IPS-11a (cell line): ENCODE measurements around the gene SOD1.
"Not testable (repeated sequence)": the region's sequence is repeated elsewhere in the genome, so short reads cannot be mapped to it uniquely, and the experiment has no call there.

Experiments
- H3K4me3 ChIP-seq: one replicate; pipeline ENCODE4 v1.5.1; 2013; ENCODE audit warnings: low read depth, low read length, control low read depth

The SOD1 gene

DNA sequence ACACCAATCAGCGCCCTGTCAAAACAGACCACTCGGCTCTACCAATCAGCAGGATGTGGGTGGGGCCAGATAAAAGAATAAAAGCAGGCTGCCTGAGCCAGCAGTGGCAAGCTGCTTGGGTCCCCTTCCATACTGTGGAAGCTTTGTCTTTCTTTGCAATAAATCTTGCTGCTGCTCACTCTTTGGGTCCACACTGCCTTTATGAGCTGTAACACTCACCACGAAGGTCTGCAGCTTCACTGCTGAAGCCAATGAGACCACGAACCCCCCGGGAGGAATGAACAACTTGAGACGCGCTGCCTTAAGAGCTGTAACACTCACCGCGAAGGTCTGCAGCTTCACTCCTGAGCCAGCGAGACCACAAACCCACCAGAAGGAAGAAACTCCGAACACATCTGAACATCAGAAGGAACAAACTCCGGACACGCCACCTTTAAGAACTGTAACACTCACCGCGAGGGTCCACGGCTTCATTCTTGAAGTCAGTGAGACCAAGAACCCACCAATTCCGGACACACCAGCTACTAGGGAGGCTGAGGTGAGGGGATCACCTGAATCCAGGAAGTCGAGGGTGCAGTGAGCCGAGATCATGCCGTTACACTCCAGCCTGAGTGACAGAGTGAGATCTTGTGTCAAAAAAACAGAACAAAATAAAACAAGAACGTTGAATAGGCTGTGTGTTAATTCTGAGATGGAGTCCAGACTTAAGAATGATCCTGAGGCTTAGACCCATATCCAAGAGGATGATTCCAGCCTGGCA, 4.5 kb upstream of the SOD1 start:
- H3K4me3 ChIP-seq: not testable (repeated sequence)

DNA sequence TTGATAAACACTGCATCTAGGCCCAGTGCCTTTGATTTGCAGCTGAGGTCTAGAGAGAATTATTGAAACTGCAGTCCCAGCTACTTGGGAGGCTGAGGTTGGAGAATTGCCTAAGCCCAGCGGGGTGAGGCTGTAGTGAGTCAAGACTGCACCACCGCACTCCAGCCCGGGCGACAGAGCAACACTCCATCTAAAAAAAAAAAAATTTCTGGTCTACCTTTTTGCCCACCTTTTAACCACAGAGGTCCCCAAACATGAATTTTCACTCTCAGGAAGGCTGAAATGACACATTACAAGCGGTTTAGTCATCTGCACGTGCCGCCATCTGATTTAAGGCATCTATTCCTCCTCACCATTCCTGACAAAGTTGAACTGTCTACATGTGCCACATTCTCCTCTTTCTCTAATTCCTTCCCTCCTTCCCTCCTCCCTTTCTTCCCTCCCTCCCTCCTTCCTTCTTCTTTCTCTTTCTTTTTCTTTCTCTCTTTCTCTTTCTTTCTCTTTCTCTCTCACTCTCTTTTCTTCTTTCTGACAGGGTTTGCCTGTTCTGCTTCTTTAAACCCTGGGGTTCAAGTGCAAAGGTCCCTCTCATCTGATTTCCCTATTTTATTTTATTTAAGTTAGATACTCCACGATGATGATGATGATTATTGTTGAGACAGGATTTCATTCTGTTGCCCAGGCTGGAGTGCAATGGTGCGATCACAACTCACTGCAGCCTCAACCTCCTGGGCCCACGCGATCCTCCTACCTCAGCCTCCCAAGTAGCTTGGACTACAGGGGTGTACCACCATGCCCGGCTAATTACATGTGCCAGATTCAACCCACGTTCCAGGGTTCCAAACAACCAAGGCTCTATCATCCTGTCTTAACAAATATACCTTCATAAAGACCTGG, 3.0 kb upstream of the SOD1 start:
- no peak overlapping the region for H3K4me3 ChIP-seq

DNA sequence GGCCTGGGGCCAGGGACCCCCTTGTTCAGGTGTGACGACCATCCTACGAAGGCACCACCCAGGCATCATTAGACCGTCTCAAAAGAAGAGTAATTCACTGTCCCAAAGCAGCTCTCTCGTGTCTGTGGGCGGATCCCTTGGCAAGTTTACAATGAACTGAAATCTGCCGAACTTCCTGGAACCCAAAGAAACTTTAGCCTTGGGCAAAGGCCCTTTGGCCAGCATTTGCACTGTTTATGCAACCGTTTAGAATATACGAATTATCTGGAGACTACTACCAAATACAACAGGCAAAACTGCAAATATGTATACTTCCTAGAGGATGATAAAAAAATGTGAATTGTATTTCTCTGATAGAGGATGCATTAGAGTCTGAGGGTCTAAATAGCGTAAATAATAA, 1.4 kb upstream of the SOD1 start:
- H3K4me3 ChIP-seq: no peak overlapping the region

DNA sequence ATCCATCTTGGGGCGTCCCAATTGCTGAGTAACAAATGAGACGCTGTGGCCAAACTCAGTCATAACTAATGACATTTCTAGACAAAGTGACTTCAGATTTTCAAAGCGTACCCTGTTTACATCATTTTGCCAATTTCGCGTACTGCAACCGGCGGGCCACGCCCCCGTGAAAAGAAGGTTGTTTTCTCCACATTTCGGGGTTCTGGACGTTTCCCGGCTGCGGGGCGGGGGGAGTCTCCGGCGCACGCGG, 282 bp upstream of the SOD1 start:
- H3K4me3 ChIP-seq: peak overlapping the region; percentile 51

DNA sequence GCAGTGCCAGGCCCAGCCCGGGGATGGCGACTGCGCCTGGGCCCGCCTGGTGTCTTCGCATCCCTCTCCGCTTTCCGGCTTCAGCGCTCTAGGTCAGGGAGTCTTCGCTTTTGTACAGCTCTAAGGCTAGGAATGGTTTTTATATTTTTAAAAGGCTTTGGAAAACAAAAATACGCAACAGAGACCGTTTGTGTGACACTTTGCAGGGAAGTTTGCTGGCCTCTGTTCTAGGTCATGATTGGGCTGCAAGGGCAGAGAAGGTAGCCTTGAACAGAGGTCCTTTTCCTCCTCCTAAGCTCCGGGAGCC, 719 bp downstream of the SOD1 start:
- H3K4me3 ChIP-seq: peak overlapping the region; percentile 87

DNA sequence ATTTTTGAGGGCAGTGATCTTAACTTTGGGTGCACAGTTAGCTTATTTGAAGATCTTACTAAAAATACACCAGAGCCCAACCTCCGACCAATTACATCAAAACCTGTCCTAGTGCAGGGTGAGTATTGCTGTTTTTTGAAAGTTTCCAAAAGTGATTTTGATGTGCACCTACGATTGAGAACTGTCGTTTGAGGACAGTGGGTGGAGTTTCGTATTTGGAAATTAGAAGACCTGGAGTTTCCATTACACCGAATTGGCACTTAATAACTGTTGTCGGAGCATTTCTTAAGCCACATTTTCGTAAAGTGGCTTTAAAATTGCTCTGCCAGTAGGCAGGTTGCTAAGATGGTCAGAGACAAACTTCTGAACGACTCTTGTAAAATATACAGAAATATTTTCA, 1.1 kb downstream of the SOD1 start:
- H3K4me3 ChIP-seq: peak overlapping the region; percentile 87

DNA sequence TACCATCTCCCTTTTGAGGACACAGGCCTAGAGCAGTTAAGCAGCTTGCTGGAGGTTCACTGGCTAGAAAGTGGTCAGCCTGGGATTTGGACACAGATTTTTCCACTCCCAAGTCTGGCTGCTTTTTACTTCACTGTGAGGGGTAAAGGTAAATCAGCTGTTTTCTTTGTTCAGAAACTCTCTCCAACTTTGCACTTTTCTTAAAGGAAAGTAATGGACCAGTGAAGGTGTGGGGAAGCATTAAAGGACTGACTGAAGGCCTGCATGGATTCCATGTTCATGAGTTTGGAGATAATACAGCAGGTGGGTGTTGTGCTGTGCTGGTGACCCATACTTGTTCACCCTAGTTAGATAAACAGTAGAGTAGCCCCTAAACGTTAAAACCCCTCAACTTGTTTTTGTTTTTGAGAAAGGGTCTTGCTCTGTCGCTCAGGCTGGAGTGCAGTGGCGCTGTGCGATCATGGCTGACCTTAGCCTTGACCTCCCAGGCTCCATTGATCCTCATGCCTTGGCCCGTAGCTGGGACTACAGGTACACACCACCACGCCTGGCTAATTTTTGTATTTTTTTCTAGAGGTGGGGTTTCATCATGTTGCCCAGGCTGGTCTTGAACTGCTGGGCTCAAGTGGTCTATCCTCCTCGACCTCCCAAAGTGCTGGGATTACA, 4.2 kb downstream of the SOD1 start:
- no peak overlapping the region for H3K4me3 ChIP-seq

DNA sequence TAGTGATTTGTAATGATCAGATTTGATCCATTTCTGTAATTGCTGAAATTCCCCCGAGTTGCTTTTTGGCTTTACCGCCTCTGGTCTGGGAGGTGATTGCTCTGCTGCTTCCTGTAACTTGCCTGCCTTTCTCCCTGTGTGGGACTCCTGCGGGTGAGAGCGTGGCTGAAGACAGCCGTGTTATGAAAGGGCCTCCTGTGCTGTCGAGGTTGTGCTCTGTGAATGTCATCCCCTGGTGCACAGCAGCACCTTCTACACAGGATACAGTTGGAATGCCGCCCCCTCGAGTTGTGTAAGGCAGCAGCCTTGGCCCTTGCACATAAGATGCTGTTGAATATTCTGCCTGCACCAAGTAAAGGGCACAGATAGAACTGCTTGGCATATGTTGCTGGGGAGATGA, 5.9 kb downstream of the SOD1 start:
- no peak overlapping the region for H3K4me3 ChIP-seq

DNA sequence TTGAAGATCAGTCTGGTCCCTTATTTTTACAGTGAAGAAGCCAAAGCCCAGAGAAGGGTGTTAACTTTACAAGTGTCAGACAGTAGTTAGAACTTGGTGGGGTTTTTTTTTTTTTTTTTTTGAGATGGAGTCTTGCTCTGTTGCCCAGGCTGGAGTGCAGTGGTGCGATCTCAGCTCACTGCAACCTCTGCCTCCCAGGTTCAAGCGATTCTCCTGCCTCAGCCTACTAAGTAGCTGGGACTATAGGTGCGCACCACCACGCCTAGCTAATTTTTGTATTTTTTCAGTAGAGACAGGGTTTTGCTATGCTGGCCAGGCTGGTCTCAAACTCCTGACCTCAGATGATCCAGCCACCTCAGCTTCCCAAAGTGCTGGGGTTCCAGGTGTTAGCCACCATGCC, 6.4 kb downstream of the SOD1 start:
- not testable (repeated sequence) for H3K4me3 ChIP-seq

DNA sequence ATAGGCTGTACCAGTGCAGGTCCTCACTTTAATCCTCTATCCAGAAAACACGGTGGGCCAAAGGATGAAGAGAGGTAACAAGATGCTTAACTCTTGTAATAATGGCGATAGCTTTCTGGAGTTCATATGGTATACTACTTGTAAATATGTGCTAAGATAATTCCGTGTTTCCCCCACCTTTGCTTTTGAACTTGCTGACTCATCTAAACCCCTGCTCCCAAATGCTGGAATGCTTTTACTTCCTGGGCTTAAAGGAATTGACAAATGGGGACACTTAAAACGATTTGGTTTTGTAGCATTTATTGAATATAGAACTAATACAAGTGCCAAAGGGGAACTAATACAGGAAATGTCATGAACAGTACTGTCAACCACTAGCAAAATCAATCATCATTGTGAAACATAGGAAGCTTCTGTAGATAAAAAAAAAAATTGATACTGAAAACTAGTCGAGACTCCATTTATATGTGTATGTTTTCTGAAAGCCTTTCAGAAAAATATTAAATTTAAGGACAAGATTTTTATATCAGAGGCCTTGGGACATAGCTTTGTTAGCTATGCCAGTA, 7.0 kb downstream of the SOD1 start:
- H3K4me3 ChIP-seq: no peak overlapping the region

DNA sequence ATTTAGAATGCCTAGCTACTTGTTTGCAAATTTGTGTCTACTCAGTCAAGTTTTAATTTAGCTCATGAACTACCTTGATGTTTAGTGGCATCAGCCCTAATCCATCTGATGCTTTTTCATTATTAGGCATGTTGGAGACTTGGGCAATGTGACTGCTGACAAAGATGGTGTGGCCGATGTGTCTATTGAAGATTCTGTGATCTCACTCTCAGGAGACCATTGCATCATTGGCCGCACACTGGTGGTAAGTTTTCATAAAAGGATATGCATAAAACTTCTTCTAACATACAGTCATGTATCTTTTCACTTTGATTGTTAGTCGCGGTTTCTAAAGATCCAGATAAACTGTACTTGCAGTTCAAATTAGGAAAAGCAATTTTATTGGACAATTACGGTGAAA, 7.6 kb downstream of the SOD1 start:
- H3K4me3 ChIP-seq: no peak overlapping the region

DNA sequence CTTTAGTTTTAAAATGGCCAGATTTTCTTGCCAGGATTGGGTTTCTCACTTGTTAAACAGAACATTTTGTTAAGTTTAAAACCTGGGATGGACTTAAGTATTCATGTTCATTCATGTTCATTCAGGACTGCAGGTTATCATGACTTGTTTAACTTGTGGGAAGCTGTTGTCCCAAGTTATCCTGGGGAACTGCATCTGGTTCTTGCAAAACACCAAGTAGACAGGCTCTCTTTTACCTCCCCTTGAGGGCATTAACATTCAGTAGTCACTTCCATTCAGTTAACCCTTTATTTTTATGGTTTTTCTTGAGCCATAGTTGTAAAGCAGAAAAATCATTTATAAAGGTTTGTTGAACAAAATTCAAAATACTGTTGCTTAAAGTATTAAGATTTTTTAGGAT, 8.1 kb downstream of the SOD1 start:
- no peak overlapping the region for H3K4me3 ChIP-seq

DNA sequence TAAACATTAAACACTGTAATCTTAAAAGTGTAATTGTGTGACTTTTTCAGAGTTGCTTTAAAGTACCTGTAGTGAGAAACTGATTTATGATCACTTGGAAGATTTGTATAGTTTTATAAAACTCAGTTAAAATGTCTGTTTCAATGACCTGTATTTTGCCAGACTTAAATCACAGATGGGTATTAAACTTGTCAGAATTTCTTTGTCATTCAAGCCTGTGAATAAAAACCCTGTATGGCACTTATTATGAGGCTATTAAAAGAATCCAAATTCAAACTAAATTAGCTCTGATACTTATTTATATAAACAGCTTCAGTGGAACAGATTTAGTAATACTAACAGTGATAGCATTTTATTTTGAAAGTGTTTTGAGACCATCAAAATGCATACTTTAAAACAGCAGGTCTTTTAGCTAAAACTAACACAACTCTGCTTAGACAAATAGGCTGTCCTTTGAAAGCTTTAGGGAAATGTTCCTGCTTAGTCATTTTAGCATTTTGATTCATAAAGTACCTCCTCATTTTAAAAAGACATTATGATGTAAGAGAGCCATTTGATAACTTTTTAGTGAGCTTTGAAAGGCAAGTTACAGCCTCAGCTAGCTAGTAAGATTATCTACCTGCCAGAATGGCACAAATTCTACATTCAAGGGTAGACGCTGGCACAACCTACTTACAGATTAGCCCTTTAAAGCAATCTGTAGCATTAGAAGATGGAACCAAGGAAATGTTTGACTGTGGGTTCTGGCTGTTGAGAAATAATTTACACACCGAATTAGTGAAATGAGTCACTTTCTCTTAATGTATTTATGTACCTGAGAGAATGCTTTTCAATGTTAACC, 9.4 kb downstream of the SOD1 start:
- no peak overlapping the region for H3K4me3 ChIP-seq

DNA sequence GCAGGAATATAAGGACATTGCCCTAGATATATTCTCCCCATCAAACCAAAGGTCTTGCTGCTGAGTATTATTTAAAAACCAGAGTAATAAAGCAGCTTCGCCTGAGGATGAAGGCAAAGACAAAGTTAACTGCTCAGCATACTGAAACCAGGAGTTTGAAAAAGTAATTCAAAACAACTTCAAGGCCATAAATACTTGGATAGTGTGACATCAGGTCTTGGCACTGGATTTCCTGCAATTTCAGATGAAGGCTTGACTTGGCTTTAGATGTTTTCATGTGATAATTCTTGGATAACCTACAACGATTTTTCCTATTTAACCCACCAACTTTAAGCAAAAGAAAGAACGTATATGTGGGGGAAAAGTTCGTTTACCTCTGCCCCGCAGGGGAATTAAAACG, 10.6 kb downstream of the SOD1 start:
- no peak overlapping the region for H3K4me3 ChIP-seq

DNA sequence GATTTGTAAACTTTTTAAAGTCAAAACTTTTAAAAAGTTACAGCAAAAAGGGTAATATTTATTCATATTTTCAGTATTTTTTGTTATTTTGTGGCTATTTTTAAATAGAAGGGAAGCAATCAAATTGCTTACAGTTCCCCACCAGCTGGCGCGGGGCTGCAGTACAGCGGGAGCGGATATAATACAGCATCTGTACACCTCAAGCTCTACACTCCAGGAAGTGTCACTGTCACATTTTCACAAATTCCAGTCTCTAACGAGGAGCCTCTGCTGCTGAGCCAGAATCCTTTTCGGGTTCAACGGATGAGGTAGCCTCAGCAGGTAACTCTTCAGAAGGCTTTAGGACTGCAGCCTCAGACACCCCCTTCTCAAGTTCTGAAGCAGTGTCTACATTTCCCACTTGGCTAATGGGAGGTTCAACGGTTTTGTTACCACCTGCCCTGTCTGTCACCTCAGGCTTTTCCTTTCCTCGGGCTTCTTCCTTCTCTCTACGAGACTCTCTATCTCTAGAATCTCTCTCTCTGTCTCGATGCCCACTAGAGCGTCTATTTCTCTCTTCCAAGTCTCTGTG, 11.7 kb downstream of the SOD1 start:
- no peak overlapping the region for H3K4me3 ChIP-seq

DNA sequence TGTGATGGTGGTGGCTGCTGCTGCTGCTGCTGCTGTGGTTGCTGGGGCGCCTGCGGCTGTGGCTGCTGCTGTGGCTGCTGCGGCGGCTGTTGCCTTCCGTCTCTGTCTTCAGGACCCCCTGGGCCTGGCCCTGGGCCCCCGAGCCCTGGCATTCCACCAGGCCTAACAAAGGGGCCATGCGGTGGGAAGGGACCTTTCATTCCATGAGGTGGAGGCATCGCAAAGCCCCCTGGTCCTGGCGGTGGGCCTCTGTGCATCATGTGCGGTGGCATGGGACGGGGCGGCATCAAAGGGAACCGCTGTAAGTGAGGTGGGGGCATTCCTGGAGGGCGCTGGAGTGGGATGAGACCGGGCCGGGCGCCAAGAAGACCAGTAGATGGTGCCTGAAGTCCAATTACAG, 12.4 kb downstream of the SOD1 start:
- no peak overlapping the region for H3K4me3 ChIP-seq

DNA sequence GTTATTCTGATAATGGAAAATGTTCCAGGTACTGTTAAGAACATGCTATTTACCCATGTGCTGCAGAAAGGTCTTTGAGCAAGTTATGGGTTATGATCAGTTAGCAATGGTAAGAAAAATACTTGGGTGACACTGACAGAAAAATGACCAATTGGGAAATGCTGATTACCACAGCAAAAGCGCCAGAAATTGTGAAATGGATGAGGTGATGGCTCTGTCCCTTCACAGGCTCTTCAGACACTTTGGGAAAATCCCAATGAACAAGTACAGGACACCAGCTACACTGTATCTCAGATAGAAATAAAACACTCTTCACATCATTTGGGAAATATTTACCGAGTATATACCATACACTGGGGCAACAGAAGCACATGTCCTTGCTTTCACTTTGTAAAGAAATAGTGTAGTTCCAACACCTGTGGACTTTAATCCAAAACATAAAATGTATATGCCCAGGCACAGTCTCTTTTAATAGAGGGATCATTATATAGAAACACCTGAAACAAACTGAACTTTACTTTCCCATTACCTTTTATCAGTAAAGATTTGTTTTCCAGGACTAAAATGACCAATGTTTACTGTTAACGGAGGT, 13.9 kb downstream of the SOD1 start:
- H3K4me3 ChIP-seq: no peak overlapping the region

DNA sequence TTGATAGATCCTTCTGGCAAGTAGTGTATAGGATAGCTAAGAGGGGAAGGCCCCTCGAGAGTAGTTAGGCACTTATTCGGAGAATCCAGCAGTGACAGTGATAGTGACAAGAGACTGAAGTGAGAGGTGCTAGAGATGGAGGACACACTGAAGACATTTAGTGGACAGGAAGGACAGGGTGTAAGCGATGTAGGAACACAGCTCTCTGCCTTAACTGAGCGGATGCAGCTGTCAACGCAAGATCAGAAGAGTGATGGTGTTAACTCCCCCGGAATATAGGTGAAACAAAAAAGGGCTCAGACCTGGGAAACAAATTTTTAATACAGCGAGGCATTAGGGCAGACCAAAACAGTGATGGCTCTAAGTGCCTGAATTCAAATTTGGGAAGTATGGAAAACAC, 15.8 kb downstream of the SOD1 start:
- no peak overlapping the region for H3K4me3 ChIP-seq

DNA sequence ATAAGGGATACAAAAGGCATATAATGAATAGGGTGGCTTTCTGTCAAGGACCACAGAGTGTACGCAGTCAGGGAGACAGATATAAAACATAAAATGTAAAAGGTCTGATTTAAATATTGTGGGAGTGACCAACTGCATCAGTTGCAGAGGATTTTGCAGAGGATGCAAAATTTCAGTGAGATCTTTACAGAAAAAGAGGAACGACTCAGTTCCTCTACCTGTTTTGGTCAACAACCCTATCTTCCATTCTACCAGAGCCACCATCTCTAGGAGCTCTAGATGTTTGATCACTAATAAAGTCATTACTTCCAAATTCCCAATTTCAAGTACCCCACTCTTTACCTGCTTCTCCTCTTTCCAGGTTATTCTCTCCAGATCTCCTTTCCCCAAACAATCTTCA, 16.5 kb downstream of the SOD1 start:
- no peak overlapping the region for H3K4me3 ChIP-seq

DNA sequence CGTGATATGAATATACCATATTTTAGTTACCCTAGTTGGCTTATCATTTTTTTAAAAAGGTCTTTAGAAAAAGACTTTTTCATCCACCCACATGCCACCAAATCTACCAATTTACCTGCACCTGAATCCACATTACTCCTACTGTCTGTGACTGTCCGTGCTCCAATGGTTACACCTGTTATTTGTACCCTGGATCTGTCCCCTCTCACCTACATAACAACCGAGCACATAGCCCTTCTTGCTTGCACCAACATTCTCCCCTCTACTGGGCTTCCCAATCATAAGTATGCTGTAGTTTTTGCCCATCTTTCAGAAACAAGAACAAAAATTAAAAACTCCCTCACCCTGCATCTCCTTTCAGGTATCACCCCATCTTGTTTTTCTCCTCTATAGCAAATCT, 17.6 kb downstream of the SOD1 start:
- no peak overlapping the region for H3K4me3 ChIP-seq
